Omental fat pad (tissue), 4 donors: ENCODE data around the gene CCDC154. TPM values are rescaled to one million over a fixed set of nuclear protein-coding genes. Genes with fewer than 3 reads are reported as not detected.
"Not testable (repeated sequence)": the region's sequence is repeated elsewhere in the genome, so short reads cannot be mapped to it uniquely, and the experiment has no call there.

Experiments
- ATAC-seq: fragments of 150-250 bp; one replicate; pipeline ENCODE4 v1.9.1; 2016; ENCODE audit warnings: mild to moderate bottlenecking, moderate library complexity; ENCODE audit not compliant: low FRiP score
- DNase-seq: peaks from one replicate; pipeline ENCODE4 v3.0.0-alpha.2; 2019; ENCODE audit warnings: low spot score
- total RNA-seq, 4 donors: library from RNA; depleted of rRNA; stranded (reverse); fragments of >200 nt; gene quantifications; one replicate each; pipeline ENCODE4 v1.1.0, GENCODE V29; 2016
- TF ChIP-seq, protein P1 (sequence below), 3 donors: fragments of 450-650 bp; IDR thresholded peaks; one replicate each; pipeline ENCODE4 v1.5.1; 2016 to 2017; ENCODE audit warnings: antibody characterized with exemption in 3 of 3, mild to moderate bottlenecking in 3 of 3, moderate library complexity in 2 of 3

The CCDC154 gene
- total RNA-seq, 4 donors from 2014 or later = 0.19 to 5.7 (median 0.37) TPM

DNA sequence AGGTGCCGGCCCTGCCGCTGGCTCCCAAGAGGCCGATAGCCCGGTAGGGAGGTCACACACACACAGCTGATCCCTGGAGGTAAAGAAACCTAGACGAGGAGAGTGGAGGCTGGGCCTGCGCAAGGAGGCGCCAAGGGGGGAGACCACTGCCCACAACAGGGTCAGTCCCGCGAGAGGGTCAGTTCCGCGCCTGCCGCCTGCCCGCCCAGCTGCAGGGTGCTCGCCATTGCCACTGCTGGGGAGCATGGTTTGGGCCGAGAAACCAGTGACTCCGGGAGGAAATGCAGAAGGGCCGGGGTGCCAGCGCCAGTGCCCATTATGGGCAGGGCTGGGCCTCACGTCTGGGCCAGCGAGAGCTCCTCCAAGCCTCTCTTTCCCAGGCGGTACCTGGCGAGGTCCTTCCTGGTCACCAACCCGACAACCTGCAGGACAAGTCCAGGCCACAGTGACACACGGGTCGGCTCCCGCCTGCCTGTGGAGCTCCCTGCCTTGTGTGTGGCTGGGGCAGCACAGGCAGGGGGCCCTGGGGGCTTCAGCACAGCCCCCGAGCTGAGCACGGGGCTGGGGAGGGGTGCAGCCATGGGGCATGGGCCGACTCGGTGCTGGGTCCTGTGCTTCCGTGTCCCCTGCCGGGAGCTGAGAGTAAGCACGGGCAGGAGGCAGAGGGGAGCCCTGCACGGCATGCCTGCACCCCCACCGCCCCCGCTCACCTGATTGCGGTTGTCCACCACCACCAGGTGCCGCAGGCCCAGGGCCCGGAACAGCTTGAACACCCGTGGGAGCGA, 2.1 kb upstream of the CCDC154 start:
- no peak for ATAC-seq
- DNase-seq = no peak
- TF ChIP-seq, protein P1, sequence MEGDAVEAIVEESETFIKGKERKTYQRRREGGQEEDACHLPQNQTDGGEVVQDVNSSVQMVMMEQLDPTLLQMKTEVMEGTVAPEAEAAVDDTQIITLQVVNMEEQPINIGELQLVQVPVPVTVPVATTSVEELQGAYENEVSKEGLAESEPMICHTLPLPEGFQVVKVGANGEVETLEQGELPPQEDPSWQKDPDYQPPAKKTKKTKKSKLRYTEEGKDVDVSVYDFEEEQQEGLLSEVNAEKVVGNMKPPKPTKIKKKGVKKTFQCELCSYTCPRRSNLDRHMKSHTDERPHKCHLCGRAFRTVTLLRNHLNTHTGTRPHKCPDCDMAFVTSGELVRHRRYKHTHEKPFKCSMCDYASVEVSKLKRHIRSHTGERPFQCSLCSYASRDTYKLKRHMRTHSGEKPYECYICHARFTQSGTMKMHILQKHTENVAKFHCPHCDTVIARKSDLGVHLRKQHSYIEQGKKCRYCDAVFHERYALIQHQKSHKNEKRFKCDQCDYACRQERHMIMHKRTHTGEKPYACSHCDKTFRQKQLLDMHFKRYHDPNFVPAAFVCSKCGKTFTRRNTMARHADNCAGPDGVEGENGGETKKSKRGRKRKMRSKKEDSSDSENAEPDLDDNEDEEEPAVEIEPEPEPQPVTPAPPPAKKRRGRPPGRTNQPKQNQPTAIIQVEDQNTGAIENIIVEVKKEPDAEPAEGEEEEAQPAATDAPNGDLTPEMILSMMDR (IDR thresholded peaks at IDR 0.05) = no peak

- ATAC-seq (no peak), DNase-seq (no peak)
- TF ChIP-seq, protein P1 (IDR thresholded peaks at IDR 0.05) = no peak
These were observed 1.3 kb upstream of the CCDC154 start for GRCh38 chr16:1445518-1446203.

DNA sequence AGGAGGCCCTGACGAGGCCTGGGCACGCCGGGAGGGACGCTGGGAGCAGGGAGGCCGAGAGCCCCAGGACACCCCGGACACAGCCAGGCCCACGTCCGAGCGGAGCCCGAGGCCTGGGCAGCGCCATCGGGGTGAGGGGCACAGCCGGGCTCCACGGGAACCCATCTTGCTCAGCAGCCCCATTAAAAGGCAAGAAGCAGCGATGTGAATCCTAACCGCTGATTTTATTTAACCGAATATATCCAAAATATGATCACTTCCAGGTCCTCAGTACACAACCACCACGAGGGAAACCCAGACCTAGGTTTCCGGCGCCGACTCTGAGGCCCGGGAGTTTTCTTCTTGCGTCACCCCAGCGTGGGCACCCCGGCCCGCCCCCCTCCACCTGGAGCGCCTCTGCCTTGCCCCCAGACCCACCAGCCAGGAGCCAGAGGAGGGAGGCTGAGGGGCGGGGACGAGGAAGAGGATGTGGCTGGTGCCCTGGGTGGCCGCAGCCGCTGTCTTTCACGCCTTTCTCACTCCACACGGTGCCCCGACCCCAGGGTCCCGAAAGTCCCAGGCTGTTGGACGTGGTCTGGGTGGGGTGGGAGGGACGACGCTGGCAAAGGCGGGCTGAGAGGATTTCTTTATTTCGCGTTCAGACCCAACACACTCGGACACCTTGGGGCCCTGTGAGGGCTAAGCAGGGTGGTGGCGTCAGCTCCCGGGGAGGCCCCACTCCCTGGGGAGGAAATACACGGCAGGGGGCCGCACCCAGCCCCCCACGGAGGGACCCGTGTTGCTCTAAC, 568 bp upstream of the CCDC154 start:
- ATAC-seq = no peak
- no peak for DNase-seq
- TF ChIP-seq, protein P1 (IDR thresholded peaks at IDR 0.05) = no peak

DNA sequence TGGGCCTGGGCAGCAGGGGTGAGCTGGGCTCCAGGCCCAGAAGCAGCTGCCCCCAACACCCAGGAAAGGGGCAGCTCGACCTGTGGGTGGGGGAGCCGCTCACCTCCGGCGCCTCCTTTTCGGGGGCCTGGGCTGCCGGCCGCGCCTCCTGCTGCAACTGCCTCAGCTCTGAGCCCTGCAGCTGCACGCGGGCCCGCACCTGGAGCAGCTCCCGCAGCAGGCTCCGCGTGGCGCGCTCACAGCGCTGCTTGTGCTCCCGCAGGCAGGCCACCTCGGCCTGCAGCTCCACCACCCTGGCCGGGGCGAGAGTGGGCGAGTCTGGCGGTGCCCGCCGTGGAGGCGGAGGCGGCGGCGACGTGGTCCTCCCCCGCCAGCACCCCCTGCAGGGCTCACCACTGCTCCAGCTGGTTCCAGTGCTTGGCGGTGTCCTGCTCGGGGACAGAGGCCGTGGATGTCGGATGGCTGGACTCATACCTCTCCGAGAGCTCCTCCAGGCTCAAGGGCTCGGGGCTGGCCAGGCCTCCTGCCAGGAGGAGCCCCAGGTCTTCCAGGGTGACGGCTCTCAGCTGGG, 868 bp downstream of the CCDC154 start:
- DNase-seq = no peak
- TF ChIP-seq, protein P1 (IDR thresholded peaks at IDR 0.05) = no peak
- ATAC-seq = no peak

DNA sequence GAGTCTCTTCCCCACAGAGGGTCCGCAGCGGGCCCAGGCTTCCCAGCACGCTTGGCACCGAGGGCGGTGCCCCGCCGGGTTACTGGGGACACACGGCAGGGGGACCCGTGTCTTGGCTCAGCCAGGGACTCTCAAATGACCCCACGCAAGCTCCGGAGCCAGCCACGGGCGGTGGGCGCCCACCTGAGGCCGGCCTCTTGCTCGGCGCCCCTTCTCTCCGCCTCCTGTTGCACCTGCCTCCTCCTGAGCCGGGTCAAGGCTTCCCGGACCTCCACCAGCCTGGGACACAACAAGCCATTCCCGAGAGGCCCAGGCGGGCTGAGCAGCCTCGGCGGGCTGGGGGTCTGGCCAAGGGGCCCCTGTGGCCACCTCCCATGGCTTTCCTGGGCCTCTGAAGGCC, 1.7 kb downstream of the CCDC154 start:
- TF ChIP-seq, protein P1 (IDR thresholded peaks at IDR 0.05) = no peak
- ATAC-seq = no peak
- DNase-seq = no peak

- ATAC-seq (no peak), DNase-seq (no peak)
- TF ChIP-seq, protein P1 (IDR thresholded peaks at IDR 0.05) = no peak
These were observed 2.9 kb downstream of the CCDC154 start for GRCh38 chr16:1441391-1441829.

DNA sequence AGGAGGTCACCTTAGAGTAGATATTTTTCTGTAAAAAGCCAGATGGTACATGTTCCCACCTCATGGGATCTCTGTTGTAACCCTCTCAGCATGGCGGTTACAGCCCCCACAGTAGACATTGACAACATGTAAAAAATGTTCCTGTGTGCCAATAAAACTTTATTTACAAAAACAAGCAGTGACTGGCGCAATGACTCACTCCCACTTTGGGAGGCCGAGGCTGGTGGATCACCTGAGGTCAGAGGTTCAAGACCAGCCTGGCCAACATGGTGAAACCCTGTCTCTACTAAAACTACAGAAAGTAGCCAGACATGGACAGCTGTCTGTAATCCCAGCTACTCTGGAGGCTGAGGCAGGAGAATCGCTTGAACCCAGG, 4.7 kb downstream of the CCDC154 start:
- ATAC-seq, DNase-seq: not testable (repeated sequence)
